GM23248 (cell line): ENCODE measurements around the gene ZHX3. TPM values are rescaled to one million over a fixed set of nuclear protein-coding genes. Genes with fewer than 3 reads are reported as not detected.

ENCODE experiments used
- DNase-seq: peaks from one replicate; pipeline ENCODE4 v3.0.0-alpha.2; 2015
- H2AFZ ChIP-seq: fragments of 200-600 bp; sonication (generic); 2 replicates; pipeline ENCODE4 v1.6.1; 2016; ENCODE audit warnings: antibody characterized with exemption
- H3F3A ChIP-seq: fragments of 200-600 bp; sonication (generic); 2 replicates; pipeline ENCODE4 v1.6.1; 2016; ENCODE audit warnings: mild to moderate bottlenecking, antibody characterized with exemption, mixed run types; ENCODE audit not compliant: insufficient read depth
- H3K27ac ChIP-seq: fragments of 200-600 bp; sonication (generic); 2 replicates; pipeline ENCODE4 v1.5.1; 2016; ENCODE audit warnings: mild to moderate bottlenecking
- H3K27me3 ChIP-seq: fragments of 200-600 bp; sonication (generic); replicated peaks from 2 replicates; pipeline ENCODE4 v1.6.1; 2016; ENCODE audit warnings: mild to moderate bottlenecking; ENCODE audit not compliant: insufficient read depth
- H3K36me3 ChIP-seq: fragments of 200-600 bp; sonication (generic); 2 replicates; pipeline ENCODE4 v1.6.1; 2016; ENCODE audit warnings: low read depth, mild to moderate bottlenecking
- H3K4me1 ChIP-seq: fragments of 200-600 bp; sonication (generic); 2 replicates; pipeline ENCODE4 v1.6.1; 2016; ENCODE audit warnings: mild to moderate bottlenecking; ENCODE audit not compliant: insufficient read depth
- H3K4me2 ChIP-seq: fragments of 200-600 bp; sonication (generic); one replicate; pipeline ENCODE4 v1.6.1; 2016; ENCODE audit warnings: mild to moderate bottlenecking; ENCODE audit not compliant: unreplicated experiment
- H3K4me3 ChIP-seq: fragments of 200-600 bp; sonication (generic); 2 replicates; pipeline ENCODE4 v1.5.1; 2016; ENCODE audit warnings: mild to moderate bottlenecking
- H3K79me2 ChIP-seq: fragments of 200-600 bp; sonication (generic); 2 replicates; pipeline ENCODE4 v1.6.1; 2016; ENCODE audit warnings: mild to moderate bottlenecking; ENCODE audit not compliant: insufficient read depth
- H3K9ac ChIP-seq: fragments of 200-600 bp; sonication (generic); 2 replicates; pipeline ENCODE4 v1.6.1; 2016; ENCODE audit warnings: mild to moderate bottlenecking
- H3K9me2 ChIP-seq: fragments of 200-600 bp; sonication (generic); 2 replicates; pipeline ENCODE4 v1.6.1; 2016; ENCODE audit warnings: mixed run types, mild to moderate bottlenecking, moderate library complexity; ENCODE audit not compliant: insufficient read depth
- H3K9me3 ChIP-seq: fragments of 200-600 bp; sonication (generic); one replicate; pipeline ENCODE4 v1.6.1; 2017; ENCODE audit warnings: low read depth
- H4K20me1 ChIP-seq: fragments of 200-600 bp; sonication (generic); 2 replicates; pipeline ENCODE4 v1.6.0; 2016; ENCODE audit not compliant: insufficient read depth
- EZH2 ChIP-seq: fragments of 200-600 bp; sonication (generic); IDR thresholded peaks from 2 replicates; pipeline ENCODE4 v1.6.1; 2018; ENCODE audit warnings: antibody characterized with exemption, mild to moderate bottlenecking; ENCODE audit not compliant: insufficient read depth, poor library complexity, severe bottlenecking
- EZH2phosphoT487 ChIP-seq: fragments of 200-600 bp; sonication (generic); IDR thresholded peaks from 2 replicates; pipeline ENCODE4 v1.6.1; 2018; ENCODE audit warnings: antibody characterized with exemption, moderate library complexity, mild to moderate bottlenecking, low read depth; ENCODE audit not compliant: insufficient read depth
- WGBS, 2 experiments: methylation state at CpG; one replicate each; pipeline ENCODE4 v1.1.6; 2015 to 2017; ENCODE audit warnings: low lambda C conversion rate in 2 of 2, low coverage in 1 of 2; ENCODE audit errors: missing lambda C conversion rate in 2 of 2; 5-methylcytosine and 5-hydroxymethylcytosine counted together
- in situ Hi-C: fragments of 300-500 bp; cut with MboI; formaldehyde crosslinking; loops from 2 replicates; pipeline ENCODE4 v1.15.0; 2020
- polyA plus RNA-seq: library from polyadenylated mRNA; unstranded; fragments of >200 nt; fragmentation: Nextera tagmentation; extraction: Ambion mirVana; gene quantifications from 2 replicates; pipeline ENCODE4 v1.2.1, GENCODE V29; 2016
- total RNA-seq: library from RNA; depleted of rRNA; stranded (reverse); fragments of >200 nt; shearing (Covaris generic); gene quantifications from 2 replicates; pipeline ENCODE4 v1.2.3, GENCODE V29; 2014

ZHX3 gene
- total and polyA plus RNA-seq, 2 experiments from 2014 or later: 9.8 to 38.5 TPM

DNA sequence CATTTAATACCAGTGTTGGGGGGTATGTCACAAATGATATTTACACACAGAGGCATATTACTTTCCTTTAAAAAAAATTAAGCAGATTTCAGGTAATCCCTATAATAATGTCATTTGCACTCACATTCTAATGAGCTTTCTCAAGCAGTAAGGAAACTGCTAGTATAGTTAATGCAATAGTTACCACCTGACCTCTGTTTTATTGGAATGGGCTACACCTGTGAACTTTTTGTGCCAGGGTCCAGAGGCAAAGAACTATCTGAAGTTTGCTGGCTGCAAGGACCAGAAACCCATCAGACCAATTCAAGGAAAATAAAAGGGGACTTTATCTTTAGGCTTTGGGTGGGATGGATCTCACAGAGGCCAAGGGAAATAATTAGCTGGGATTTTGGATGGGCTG lies 2.9 kb upstream of the ZHX3 start:
- Histone ChIP-seq H3K9me3 (no peaks in the 10 kb centered on the region), H3K4me3 (no peak overlapping the region), H4K20me1 (no peaks in the 10 kb centered on the region), H3K79me2 (peaks cover 13% of the 10 kb centered on the region), H3K4me2 (no peak overlapping the region), H2AFZ (no peak overlapping the region; the same call in 1 of the 2 replicates), H3K9me2 (no peaks in the 10 kb centered on the region), H3F3A (peaks cover 37% of the 10 kb centered on the region), H3K9ac (no peak overlapping the region), H3K27me3 (no peaks in the 10 kb centered on the region), H3K27ac (no peak overlapping the region), H3K36me3 (no peaks in the 10 kb centered on the region), H3K4me1 (peaks cover 21% of the 10 kb centered on the region)
- TF ChIP-seq EZH2phosphoT487 (no peak), EZH2 (no peak)
- DNase-seq: no peak
- in situ Hi-C loops: no loop called here

DNA sequence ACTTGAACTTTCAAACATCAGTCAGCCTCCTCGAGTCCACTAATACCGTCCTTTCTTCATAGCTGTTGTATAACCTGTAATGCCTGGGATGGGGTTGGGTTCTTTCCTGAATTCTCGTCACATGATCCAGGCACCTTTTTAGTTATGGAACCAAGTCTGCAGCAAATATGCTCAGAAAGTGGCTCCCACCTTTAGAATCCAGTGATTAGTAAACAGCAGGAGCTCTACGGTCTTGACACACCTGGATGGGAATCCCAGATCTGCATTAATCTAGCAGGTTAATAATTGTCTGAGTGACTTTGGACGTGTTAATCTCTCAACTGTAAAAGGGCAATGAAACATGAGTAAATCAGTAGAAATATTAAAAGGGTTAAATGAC lies 729 bp upstream of the ZHX3 start:
- Histone ChIP-seq H3K36me3 (no peaks in the 10 kb centered on the region), H3K9ac (peak overlapping the region; percentile 81), H4K20me1 (no peaks in the 10 kb centered on the region), H3K9me3 (no peaks in the 10 kb centered on the region), H3K4me2 (peak overlapping the region; percentile 98), H3K4me3 (peak overlapping the region; percentile 84), H3K27me3 (no peaks in the 10 kb centered on the region), H3K4me1 (peaks cover 34% of the 10 kb centered on the region), H2AFZ (peak overlapping the region; percentile 95), H3K27ac (peak overlapping the region; percentile 74), H3K9me2 (no peaks in the 10 kb centered on the region), H3K79me2 (peaks cover 35% of the 10 kb centered on the region), H3F3A (peaks cover 50% of the 10 kb centered on the region)
- in situ Hi-C loops: no loop called here
- DNase-seq: no peak
- 38 to 47% methylated on average over 5 of the region's 5 CpGs for WGBS, 2 experiments
- TF ChIP-seq EZH2 (no peak), EZH2phosphoT487 (no peak)

DNA sequence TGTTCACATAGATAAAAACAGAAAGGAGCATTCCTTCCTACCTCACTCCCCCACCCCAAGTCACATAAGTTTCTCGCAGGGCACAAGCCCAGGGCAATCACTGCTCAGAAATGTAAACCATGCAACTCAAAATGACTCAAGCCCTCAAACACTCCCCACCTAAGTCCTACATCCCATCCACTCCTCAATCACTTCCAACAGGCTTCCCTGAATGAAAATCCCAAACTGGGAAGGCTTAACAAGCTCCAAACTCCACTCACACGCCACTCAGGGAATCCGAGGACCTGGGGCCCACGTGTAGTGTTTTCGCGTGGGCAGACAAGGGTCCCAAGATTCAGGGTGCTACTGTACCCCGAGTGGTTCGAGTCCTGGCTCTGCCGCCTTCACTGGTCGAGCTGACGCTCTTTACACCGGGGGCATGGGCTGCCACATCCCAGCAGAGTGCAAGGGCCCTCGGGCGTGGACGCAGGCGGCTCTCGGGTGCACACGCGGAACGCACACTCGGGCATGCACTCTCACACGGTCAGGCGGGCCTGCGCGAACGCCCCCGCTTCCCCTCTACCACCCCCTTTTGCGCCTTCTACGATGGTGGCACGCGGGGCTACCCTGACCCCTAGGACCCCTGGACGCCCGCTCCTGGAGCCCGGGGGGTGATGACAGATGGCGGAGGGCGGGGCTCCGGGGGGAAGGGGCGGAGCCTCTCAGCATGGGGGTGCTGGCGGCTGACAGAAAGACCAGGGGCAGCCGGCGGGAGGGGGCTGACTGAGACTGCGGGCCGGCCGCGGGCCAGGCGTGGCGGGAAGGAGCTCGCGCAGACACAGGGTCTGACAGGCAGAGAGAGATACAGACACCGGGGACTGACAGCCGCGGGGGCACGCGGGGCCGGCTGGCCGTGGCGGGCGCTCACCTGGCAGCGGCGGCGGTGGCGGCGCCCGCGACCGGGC lies 657 bp downstream of the ZHX3 start:
- Histone ChIP-seq H3K4me1 (peaks cover 31% of the 10 kb centered on the region), H3K9me3 (no peaks in the 10 kb centered on the region), H4K20me1 (no peaks in the 10 kb centered on the region), H3K79me2 (peaks cover 49% of the 10 kb centered on the region), H3K27ac (peak overlapping the region; percentile 95), H3K27me3 (no peaks in the 10 kb centered on the region), H3K4me3 (peak overlapping the region; percentile 84), H3K9me2 (no peaks in the 10 kb centered on the region), H3K4me2 (peak overlapping the region; percentile 96), H3K9ac (peak overlapping the region; percentile 91), H3F3A (peaks cover 47% of the 10 kb centered on the region), H3K36me3 (no peaks in the 10 kb centered on the region; the same call in 1 of the 2 replicates), H2AFZ (peak overlapping the region; percentile 68)
- WGBS, 2 experiments: 0 to 1% methylated on average over 24 to 48 of the region's 66 CpGs
- DNase-seq: peak; percentile 92
- in situ Hi-C loops: no loop called here
- TF ChIP-seq EZH2phosphoT487 (no peak), EZH2 (no peak)

- Histone ChIP-seq H3K9ac (peak overlapping the region; percentile 91), H3K9me2 (0 out of 2 replicates have a peak, but pooled peaks cover 5% of the 10 kb centered on the region), H4K20me1 (no peaks in the 10 kb centered on the region), H3K4me2 (peak overlapping the region; percentile 96), H3K27ac (peak overlapping the region; percentile 95), H2AFZ (peak overlapping the region; percentile 68), H3K27me3 (no peaks in the 10 kb centered on the region), H3K4me3 (peak overlapping the region; percentile 84), H3K79me2 (peaks cover 57% of the 10 kb centered on the region), H3K4me1 (peaks cover 28% of the 10 kb centered on the region), H3F3A (peaks cover 39% of the 10 kb centered on the region), H3K36me3 (no peaks in the 10 kb centered on the region; the same call in 1 of the 2 replicates), H3K9me3 (no peaks in the 10 kb centered on the region)
- peak; percentile 40 for DNase-seq
- in situ Hi-C loops: no loop called here
- TF ChIP-seq EZH2 (no peak), EZH2phosphoT487 (no peak)
- WGBS, 2 experiments: 6 to 9% methylated on average over 6 of the region's 6 CpGs
Observed at GRCh38 chr20:41316051-41316450, 1.5 kb downstream of the ZHX3 start.
